H1 (cell line): ENCODE data around the gene TNS2. TPM values are rescaled to one million over a fixed set of nuclear protein-coding genes. Genes with fewer than 3 reads are reported as not detected.

Experiments used
- CTCF ChIA-PET: fragments of 300-600 bp; sonication (Branson Sonifier 250); formaldehyde crosslinking; loops from one replicate; lab custom pipeline; 2021; ENCODE audit not compliant: partially characterized antibody; lab: Charles Lee
- POLR2A ChIA-PET: fragments of 300-600 bp; sonication (Branson Sonifier 250); formaldehyde crosslinking; loops from one replicate; lab custom pipeline; 2021; ENCODE audit warnings: inconsistent platforms; ENCODE audit not compliant: partially characterized antibody; lab: Charles Lee
- DNase-seq, 2 experiments: peaks; one replicate each; pipeline versions ENCODE4 v3.0.0 to v3.0.0-alpha.2; 2010 to 2022; ENCODE audit warnings: low spot score in 2 of 2, low read depth in 1 of 2, mixed read lengths in 1 of 2
- FAIRE-seq: peaks from 2 replicates; lab custom pipeline; 2011; peaks lifted over from hg19 to GRCh38; lab: Jason Lieb, UNC
- H2AFZ ChIP-seq: 2 replicates; pipeline ENCODE4 v1.8.1; 2012; ENCODE audit warnings: low read length, inconsistent platforms
- H2AK5ac ChIP-seq: 2 replicates; pipeline ENCODE4 v1.6.1; 2013; ENCODE audit warnings: low read depth, low read length
- H2BK120ac ChIP-seq: replicated peaks from 2 replicates; pipeline ENCODE3; 2013; ENCODE audit warnings: low read depth, low read length, inconsistent platforms
- H2BK12ac ChIP-seq: 2 replicates; pipeline ENCODE4 v1.6.1; 2013; ENCODE audit warnings: low read depth, low read length
- H2BK15ac ChIP-seq: 2 replicates; pipeline ENCODE4 v1.6.1; 2013; ENCODE audit warnings: low read length
- H2BK20ac ChIP-seq: 2 replicates; pipeline ENCODE4 v1.6.1; 2013; ENCODE audit warnings: low read length
- H2BK5ac ChIP-seq: 2 replicates; pipeline ENCODE4 v1.6.1; 2013; ENCODE audit warnings: low read depth, low read length
- H3K14ac ChIP-seq: 2 replicates; pipeline ENCODE4 v1.6.1; 2013; ENCODE audit warnings: inconsistent platforms; ENCODE audit not compliant: insufficient read length
- H3K18ac ChIP-seq: 2 replicates; pipeline ENCODE4 v1.6.1; 2013; ENCODE audit warnings: low read length; ENCODE audit errors: extremely low read depth
- H3K23ac ChIP-seq: 2 replicates; pipeline ENCODE4 v1.6.1; 2013; ENCODE audit warnings: inconsistent platforms; ENCODE audit not compliant: insufficient read length
- H3K23me2 ChIP-seq: 2 replicates; pipeline ENCODE4 v1.6.1; 2013; ENCODE audit warnings: low read depth, low read length
- H3K27ac ChIP-seq: 2 replicates; pipeline ENCODE4 v1.6.1; 2011; ENCODE audit warnings: low read depth, low read length, inconsistent platforms
- H3K27me3 ChIP-seq, 4 experiments: replicated peaks in 1 of 4; 1 replicate in 1 of 4; 2 replicates in 3 of 4; pipeline versions ENCODE4 v1.6.1 to v1.8.1; 2011 to 2013; ENCODE audit warnings: low read length in 3 of 4, mild to moderate bottlenecking in 3 of 4, inconsistent platforms in 2 of 4, mixed read lengths in 2 of 4, moderate library complexity in 1 of 4; ENCODE audit not compliant: control insufficient read depth in 3 of 4, insufficient read depth in 3 of 4; ENCODE audit errors: extremely low read depth in 1 of 4
- H3K36me3 ChIP-seq, 4 experiments: 2 replicates each; pipeline versions ENCODE4 v1.6.1 to v1.8.1; 2011 to 2013; ENCODE audit warnings: mild to moderate bottlenecking in 4 of 4, low read length in 3 of 4, moderate library complexity in 2 of 4, control low read depth in 1 of 4, inconsistent platforms in 1 of 4; ENCODE audit not compliant: insufficient read depth in 4 of 4, control insufficient read depth in 2 of 4
- H3K4ac ChIP-seq: replicated peaks from 2 replicates; pipeline ENCODE3; 2013; ENCODE audit warnings: low read length, low read depth, mixed read lengths, inconsistent platforms; ENCODE audit not compliant: insufficient read length
- H3K4me1 ChIP-seq, 4 experiments: replicated peaks in 1 of 4; 1 replicate in 1 of 4; 2 replicates in 3 of 4; pipeline versions ENCODE4 v1.6.1 to v1.8.1; 2011 to 2013; ENCODE audit warnings: low read length in 3 of 4, inconsistent platforms in 2 of 4, mixed read lengths in 1 of 4; ENCODE audit not compliant: insufficient read depth in 4 of 4, control insufficient read depth in 3 of 4
- H3K4me2 ChIP-seq, 2 experiments: 2 replicates each; pipeline versions ENCODE4 v1.6.1 to v1.8.1; 2011 to 2013; ENCODE audit warnings: low read depth in 2 of 2, low read length in 2 of 2, control low read depth in 1 of 2, inconsistent platforms in 1 of 2, mild to moderate bottlenecking in 1 of 2; ENCODE audit not compliant: insufficient read depth in 1 of 2
- H3K4me3 ChIP-seq, 4 experiments: fragments of 200-600, 300-600 bp in 1 of 4; sonication (generic), shearing (Covaris generic), sonication (Bioruptor Twin) in 1 of 4; 2 replicates each; pipeline versions ENCODE4 v1.5.1 to v1.8.1; 2011 to 2016; ENCODE audit warnings: low read length in 4 of 4, low read depth in 3 of 4, control low read depth in 2 of 4, inconsistent platforms in 2 of 4, mild to moderate bottlenecking in 2 of 4, mixed read lengths in 1 of 4, moderate library complexity in 1 of 4; ENCODE audit not compliant: insufficient read depth in 2 of 4; ENCODE audit errors: extremely low read depth in 1 of 4
- H3K56ac ChIP-seq: replicated peaks from 2 replicates; pipeline ENCODE3; 2013; ENCODE audit warnings: low read depth, mild to moderate bottlenecking, mixed read lengths, low read length, inconsistent platforms; ENCODE audit not compliant: insufficient read length
- H3K79me1 ChIP-seq: 2 replicates; pipeline ENCODE4 v1.6.1; 2013; ENCODE audit warnings: low read depth, low read length, control low read depth
- H3K79me2 ChIP-seq, 2 experiments: 2 replicates each; pipeline versions ENCODE4 v1.6.1 to v1.8.1; 2012 to 2013; ENCODE audit warnings: low read length in 2 of 2, mild to moderate bottlenecking in 2 of 2, inconsistent platforms in 1 of 2; ENCODE audit not compliant: insufficient read depth in 2 of 2, control insufficient read depth in 1 of 2
- H3K9ac ChIP-seq, 4 experiments: replicated peaks in 1 of 4; 1 replicate in 1 of 4; 2 replicates in 3 of 4; pipeline versions ENCODE4 v1.6.1 to v1.8.1; 2011 to 2013; ENCODE audit warnings: low read depth in 3 of 4, low read length in 3 of 4, control low read depth in 2 of 4, mild to moderate bottlenecking in 2 of 4, moderate library complexity in 2 of 4, inconsistent platforms in 1 of 4; ENCODE audit errors: extremely low read depth in 1 of 4
- H3K9me3 ChIP-seq, 2 experiments: 2 replicates each; pipeline versions ENCODE4 v1.6.1 to v1.8.1; 2012 to 2013; ENCODE audit warnings: mild to moderate bottlenecking in 2 of 2, moderate library complexity in 2 of 2, control low read depth in 1 of 2, inconsistent platforms in 1 of 2, low read depth in 1 of 2, low read length in 1 of 2, mixed read lengths in 1 of 2; ENCODE audit not compliant: insufficient read depth in 2 of 2
- H4K20me1 ChIP-seq, 2 experiments: replicated peaks in 1 of 2; 2 replicates each; pipeline versions ENCODE3 to v1.8.1; 2011 to 2013; ENCODE audit warnings: inconsistent platforms in 2 of 2, low read length in 2 of 2, mild to moderate bottlenecking in 1 of 2; ENCODE audit not compliant: insufficient read depth in 2 of 2, control insufficient read depth in 1 of 2
- H4K5ac ChIP-seq: 2 replicates; pipeline ENCODE4 v1.6.1; 2013; ENCODE audit warnings: low read length, low read depth, mixed read lengths, inconsistent platforms; ENCODE audit not compliant: insufficient read length
- H4K8ac ChIP-seq: 2 replicates; pipeline ENCODE4 v1.8.0; 2013; ENCODE audit warnings: mild to moderate bottlenecking, moderate library complexity, low read length, inconsistent platforms; ENCODE audit not compliant: insufficient read depth; ENCODE audit errors: extremely low read depth
- H4K91ac ChIP-seq: replicated peaks from 2 replicates; pipeline ENCODE3; 2013; ENCODE audit warnings: low read length, mixed read lengths, inconsistent platforms; ENCODE audit not compliant: insufficient read length
- CBX5 ChIP-seq: fragments of 300-800, 300-1000 bp; sonication (generic); IDR thresholded peaks from 2 replicates; pipeline ENCODE4 v1.7.1; 2016; ENCODE audit warnings: antibody characterized with exemption, low read length, low read depth
- CEBPB ChIP-seq: IDR thresholded peaks from 2 replicates; pipeline ENCODE4 v1.6.1; 2012; ENCODE audit warnings: low read depth, low read length
- CHD1 ChIP-seq: IDR thresholded peaks from 2 replicates; pipeline ENCODE4 v1.6.1; 2012; ENCODE audit warnings: low read depth, low read length, improper control_type of control experiment
- EGR1 ChIP-seq: IDR thresholded peaks from 2 replicates; pipeline ENCODE4 v1.6.1; 2011; ENCODE audit warnings: low read depth, low read length, borderline replicate concordance
- KDM1A ChIP-seq: fragments of 200-600, 300-600 bp; sonication (generic); IDR thresholded peaks from 2 replicates; pipeline ENCODE4 v1.7.1; 2016; ENCODE audit warnings: mild to moderate bottlenecking, low read length, borderline replicate concordance
- NANOG ChIP-seq: IDR thresholded peaks from 2 replicates; pipeline ENCODE4 v1.6.1; 2011; ENCODE audit warnings: low read length, low read depth, mild to moderate bottlenecking, inconsistent platforms; ENCODE audit not compliant: insufficient read depth, poor library complexity, severe bottlenecking
- NRF1 ChIP-seq: IDR thresholded peaks from 2 replicates; pipeline ENCODE4 v1.6.1; 2011; ENCODE audit warnings: mild to moderate bottlenecking, low read depth, low read length, improper control_type of control experiment
- SIN3A ChIP-seq, 2 experiments: IDR thresholded peaks in 1 of 2; conservative IDR thresholded peaks in 1 of 2; 2 replicates each; pipeline ENCODE4 v1.6.1; 2011 to 2012; ENCODE audit warnings: low read length in 2 of 2, improper control_type of control experiment in 1 of 2, low read depth in 1 of 2, mild to moderate bottlenecking in 1 of 2
- SIRT6 ChIP-seq: IDR thresholded peaks from one replicate; pipeline ENCODE4 v1.7.1; 2012; ENCODE audit warnings: low read length, inconsistent platforms
- SP4 ChIP-seq: IDR thresholded peaks from 2 replicates; pipeline ENCODE4 v1.6.1; 2012; ENCODE audit warnings: low read length, inconsistent platforms
- TAF1 ChIP-seq: IDR thresholded peaks from 2 replicates; pipeline ENCODE4 v1.6.1; 2011; ENCODE audit warnings: mild to moderate bottlenecking, low read depth, low read length
- WGBS, 2 experiments: shearing (Covaris generic) in 1 of 2; methylation state at CpG; one replicate each; pipeline versions ENCODE4 v1.1.6 to v1.1.7; 2013 to 2015; ENCODE audit warnings: low lambda C conversion rate in 2 of 2, mixed read lengths in 2 of 2, inconsistent platforms in 1 of 2, low coverage in 1 of 2, missing lambda C conversion rate in 1 of 2; ENCODE audit not compliant: insufficient replicate concordance in 2 of 2, insufficient coverage in 1 of 2, insufficient read length in 1 of 2; ENCODE audit errors: extremely low coverage in 1 of 2, missing lambda C conversion rate in 1 of 2; 5-methylcytosine and 5-hydroxymethylcytosine counted together
- polyA plus RNA-seq, 7 experiments: library from polyadenylated mRNA; depleted of rRNA in 3 of 7; stranded (reverse) in 5 of 7; unstranded in 2 of 7; fragments of >200 nt in 5 of 7; fragments of 200-250 nt in 2 of 7; gene quantifications; 1 replicate in 5 of 7; 2 replicates in 1 of 7; 4 replicates in 1 of 7; pipeline versions ENCODE4 v1.2.1 to v1.2.3, GENCODE V29; 2011 to 2013; ENCODE audit warnings: missing spikeins in 2 of 7, mixed read lengths in 2 of 7
- total RNA-seq: library from RNA; stranded (reverse); fragmentation: NEBNext Ultra II Directional; extraction: Animal tissue kit (Norgen Biotek cat#: 25700); gene quantifications from 2 replicates; pipeline ENCODE4 v1.2.1, GENCODE V29; 2021
- TF ChIP-seq, protein P1 (sequence below): IDR thresholded peaks from 2 replicates; pipeline ENCODE4 v1.6.1; 2011; ENCODE audit warnings: low read length, improper control_type of control experiment

Gene TNS2
- total and polyA plus RNA-seq, 2 of the 8 experiments (the other 6 are each of a cell fraction or from before 2014, with no cell fraction given), result 2.8 to 4.7 TPM

DNA sequence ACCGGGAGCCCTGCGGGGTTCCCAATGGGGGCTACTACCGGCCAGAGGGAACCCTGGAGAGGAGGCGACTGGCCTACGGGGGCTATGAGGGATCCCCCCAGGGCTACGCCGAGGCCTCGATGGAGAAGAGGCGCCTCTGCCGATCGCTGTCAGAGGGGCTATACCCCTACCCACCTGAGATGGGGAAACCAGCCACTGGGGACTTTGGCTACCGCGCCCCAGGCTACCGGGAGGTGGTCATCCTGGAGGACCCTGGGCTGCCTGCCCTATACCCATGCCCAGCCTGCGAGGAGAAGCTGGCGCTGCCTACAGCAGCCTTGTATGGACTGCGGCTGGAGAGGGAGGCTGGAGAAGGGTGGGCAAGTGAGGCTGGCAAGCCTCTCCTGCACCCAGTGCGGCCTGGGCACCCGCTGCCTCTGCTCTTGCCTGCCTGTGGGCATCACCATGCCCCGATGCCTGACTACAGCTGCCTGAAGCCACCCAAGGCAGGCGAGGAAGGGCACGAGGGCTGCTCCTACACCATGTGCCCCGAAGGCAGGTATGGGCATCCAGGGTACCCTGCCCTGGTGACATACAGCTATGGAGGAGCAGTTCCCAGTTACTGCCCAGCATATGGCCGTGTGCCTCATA lies 9.7 kb downstream of the TNS2 start:
- Histone ChIP-seq H2BK12ac (peak overlapping the region; percentile 27; the same call in 1 of the 2 replicates), H2BK120ac (no peak overlapping the region), H3K23ac (no peak overlapping the region), H3K14ac (no peak overlapping the region), H3K27me3 (peaks cover 0 to 12% (median 4%) of the 10 kb centered on the region in 4 experiments; a peak in 4 of 7 replicates), H3K27ac (no peak overlapping the region), H2BK15ac (no peak overlapping the region), H2BK20ac (no peak overlapping the region), H3K4me2 (no peak overlapping the region), H3K23me2 (no peaks in the 10 kb centered on the region; the same call in 1 of the 2 replicates), H3K79me2 (no peaks in the 10 kb centered on the region), H4K8ac (no peak overlapping the region), H3K9me3 (no peaks in the 10 kb centered on the region), H4K20me1 (peaks cover 0 to 2% of the 10 kb centered on the region in 2 experiments), H3K36me3 (no peaks in the 10 kb centered on the region), H3K4me3 (no peak overlapping the region), H4K5ac (no peak overlapping the region), H4K91ac (no peak overlapping the region), H2BK5ac (peak overlapping the region; percentile 35; the same call in 1 of the 2 replicates), H3K4ac (no peak overlapping the region), H3K9ac (no peak overlapping the region), H3K56ac (no peak overlapping the region), H3K18ac (no peak overlapping the region), H2AFZ (no peak overlapping the region), H2AK5ac (no peak overlapping the region), H3K4me1 (peaks cover 0 to 7% (median 0%) of the 10 kb centered on the region in 4 experiments; a peak in 1 of 7 replicates), H3K79me1 (no peaks in the 10 kb centered on the region)
- ChIA-PET POLR2A (interaction anchor here (0.8 to 5.9 kb wide), 4 partner anchors 10 to 261 kb away, joined by 3 to 26 read pairs (median 4); partner anchors contain the start of gene TNS2), CTCF (interaction anchor here (0.7 to 22.4 kb wide), 8 partner anchors 11 to 137 kb away, joined by 3 to 531 read pairs (median 4); partner anchors contain the start of genes IGFBP6, SOAT2, SPRYD3 and TNS2)
- FAIRE-seq (no peak), DNase-seq (no peak)
- WGBS, 2 experiments, result 92% methylated on average over 23 of the region's 24 CpGs; no CpG with 5 or more reads in 1 of the 2 experiments
- TF ChIP-seq TAF1, result no peak
- no peak for TF ChIP-seq SIRT6
- no peak for TF ChIP-seq SP4
- TF ChIP-seq, protein P1, sequence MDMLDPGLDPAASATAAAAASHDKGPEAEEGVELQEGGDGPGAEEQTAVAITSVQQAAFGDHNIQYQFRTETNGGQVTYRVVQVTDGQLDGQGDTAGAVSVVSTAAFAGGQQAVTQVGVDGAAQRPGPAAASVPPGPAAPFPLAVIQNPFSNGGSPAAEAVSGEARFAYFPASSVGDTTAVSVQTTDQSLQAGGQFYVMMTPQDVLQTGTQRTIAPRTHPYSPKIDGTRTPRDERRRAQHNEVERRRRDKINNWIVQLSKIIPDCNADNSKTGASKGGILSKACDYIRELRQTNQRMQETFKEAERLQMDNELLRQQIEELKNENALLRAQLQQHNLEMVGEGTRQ, result no peak
- no peak for TF ChIP-seq EGR1
- TF ChIP-seq KDM1A, result no peak
- TF ChIP-seq SIN3A (conservative IDR thresholded peaks at IDR 0.05 in 1 of 2, IDR thresholded peaks at IDR 0.05 in 1 of 2; ENCODE audit: low read depth in 1 of 2, low read length in 2 of 2), result no peak
- no peak for TF ChIP-seq NANOG
- TF ChIP-seq NRF1, result no peak
- no peak for TF ChIP-seq CHD1
- TF ChIP-seq CBX5, result no peak
- TF ChIP-seq CEBPB, result no peak
